Left renal pelvis (tissue), 4 donors: Measurements from ENCODE around the gene CYTH1. TPM values are rescaled to one million over a fixed set of nuclear protein-coding genes. Genes with fewer than 3 reads are reported as not detected.
"Not testable (repeated sequence)": the region's sequence is repeated elsewhere in the genome, so short reads cannot be mapped to it uniquely, and the experiment has no call there.

Experiments
- DNase-seq, 4 donors: peaks; one replicate each; pipeline ENCODE4 v3.0.0-alpha.2; 2013; ENCODE audit warnings: low read depth in 4 of 4, low spot score in 3 of 4
- polyA plus RNA-seq, 4 donors: library from polyadenylated mRNA; unstranded; fragments of 120-200 nt; gene quantifications; one replicate each; pipeline ENCODE4 v1.2.1, GENCODE V29; 2013; ENCODE audit not compliant: insufficient read length in 4 of 4

Gene CYTH1
- polyA plus RNA-seq, 4 donors, result 20.4 to 25.6 (median 24.9) TPM

DNA sequence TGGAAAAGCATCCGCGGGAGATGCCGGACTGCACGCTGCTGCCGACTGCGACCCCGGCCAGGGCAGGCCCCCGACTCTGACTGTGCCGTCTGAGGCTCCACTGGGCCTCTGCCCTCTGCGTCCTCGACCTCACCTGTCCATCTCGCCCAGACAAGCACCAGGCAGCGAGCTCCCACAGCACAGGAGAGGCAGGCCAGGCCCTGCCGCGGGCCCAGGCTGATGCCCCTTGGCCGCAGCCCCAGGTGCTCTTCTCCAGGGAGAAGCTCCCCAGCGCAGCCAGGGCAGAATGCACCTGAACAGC is 106.8 kb downstream of the CYTH1 start:
- no peak for DNase-seq

DNA sequence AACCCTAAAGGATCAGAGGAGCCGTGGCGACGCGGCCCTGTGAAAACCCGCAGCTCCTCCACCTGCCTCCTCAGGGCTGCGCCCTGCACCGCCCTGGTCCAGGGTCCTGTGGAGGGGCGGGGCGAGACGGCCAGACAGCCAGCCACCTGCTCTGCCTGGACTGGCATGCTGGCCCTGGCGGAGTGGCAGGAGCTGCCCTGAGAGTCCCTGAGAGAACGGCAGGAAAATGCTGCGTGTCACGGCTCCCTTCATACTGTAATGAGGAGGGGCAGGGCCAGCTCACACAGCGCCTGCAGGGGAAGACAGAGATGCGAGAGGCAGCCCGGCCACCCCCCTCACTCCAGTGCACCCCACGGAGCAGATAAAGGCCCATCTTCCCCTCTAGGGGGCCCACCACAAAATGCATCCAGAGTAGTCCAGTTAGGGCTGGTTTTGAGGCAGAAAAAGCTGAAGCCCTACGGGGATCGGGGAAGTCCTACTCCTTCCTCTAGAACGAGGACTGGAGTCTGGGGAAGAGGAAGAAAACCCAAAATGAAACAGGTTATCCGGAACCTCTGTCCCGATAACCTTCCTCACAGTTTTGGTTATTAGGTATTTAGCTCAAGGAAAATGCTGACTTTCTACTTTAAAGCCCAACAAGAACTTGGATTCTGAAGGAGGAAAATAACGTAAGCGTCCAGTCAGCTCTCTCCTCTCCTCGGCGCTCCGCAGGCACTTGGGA is 107.3 kb downstream of the CYTH1 start:
- no peak for DNase-seq

DNA sequence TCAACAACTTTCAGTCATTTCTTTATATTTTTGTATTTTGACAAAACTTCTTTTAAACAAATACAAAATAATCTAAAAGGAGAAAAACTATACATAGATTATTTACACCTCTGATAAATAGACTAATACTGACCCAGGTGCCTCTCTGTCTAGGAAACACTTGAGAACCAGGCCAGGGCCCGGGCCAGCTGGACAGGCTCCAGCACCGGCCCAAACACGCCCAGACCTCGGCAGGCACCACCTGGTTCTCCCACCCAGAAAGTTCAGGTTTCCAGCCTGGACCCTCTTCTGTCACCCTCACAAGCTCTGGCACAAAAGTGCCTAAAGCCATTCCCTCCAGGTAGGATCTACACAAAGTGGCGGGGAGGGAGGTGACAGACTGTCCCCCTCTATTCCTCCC is 107.9 kb downstream of the CYTH1 start:
- no peak for DNase-seq

DNA sequence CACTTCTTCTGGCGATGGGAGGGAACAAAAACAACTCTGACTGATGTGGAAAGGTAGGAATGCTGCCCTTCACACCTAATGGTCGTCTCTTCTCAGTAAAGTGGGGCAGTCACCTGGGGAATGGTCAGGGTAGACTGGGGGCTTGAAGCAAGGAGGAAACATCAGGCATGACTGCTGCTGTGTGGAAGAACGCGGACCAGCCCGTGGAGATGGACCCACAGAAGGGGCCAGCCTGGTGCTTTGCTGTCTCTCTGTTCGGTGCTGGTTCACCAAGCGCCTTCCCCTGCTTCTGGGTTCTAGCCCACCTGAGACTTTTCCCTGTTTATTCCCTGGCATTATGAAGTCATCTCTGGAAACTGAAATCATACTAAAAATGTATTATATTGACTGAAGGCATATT is 108.7 kb downstream of the CYTH1 start:
- DNase-seq, result no peak

DNA sequence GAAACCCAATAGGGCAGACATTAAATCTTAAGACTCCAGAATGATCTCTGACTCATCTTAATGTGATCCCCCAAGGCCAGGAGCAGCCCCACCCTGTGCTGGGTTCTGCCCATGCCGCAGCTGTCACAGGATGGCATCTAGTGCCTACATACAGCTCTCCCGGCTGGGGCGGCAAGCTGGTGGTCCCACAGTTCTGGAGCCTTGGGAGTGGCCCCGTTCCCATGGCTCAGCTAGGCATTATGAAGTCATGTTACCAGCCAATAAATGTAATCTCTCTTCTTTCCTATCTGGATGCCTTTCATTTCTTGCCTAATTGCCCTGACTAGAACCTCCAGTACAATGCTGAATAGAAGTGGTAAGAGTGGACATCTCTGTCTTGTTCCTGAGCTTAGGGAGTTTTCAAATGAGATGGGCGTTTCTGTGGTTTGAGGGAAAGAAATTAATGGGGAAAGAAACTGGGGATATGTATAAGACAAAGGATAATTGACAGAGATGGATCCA is 109.2 kb downstream of the CYTH1 start:
- DNase-seq, result no peak

DNA sequence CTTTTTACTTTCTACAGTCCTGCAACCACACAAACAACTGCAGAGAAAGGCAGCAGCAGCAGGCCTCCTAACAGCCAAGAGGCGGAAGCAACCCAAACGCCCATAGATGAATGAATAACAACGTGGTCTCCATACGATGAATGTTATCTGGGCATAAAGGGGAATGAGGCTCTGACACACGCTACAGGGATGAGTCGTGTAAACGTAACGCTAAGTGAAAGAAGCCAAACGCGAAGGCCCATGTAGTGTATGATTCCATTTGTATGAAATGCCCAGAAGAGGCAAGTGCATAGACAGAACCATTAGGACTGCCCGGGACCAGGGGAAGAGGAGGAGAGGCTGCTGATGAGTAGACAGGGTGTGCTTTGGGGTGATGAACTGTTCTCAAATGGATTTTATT is 110.1 kb downstream of the CYTH1 start:
- no peak for DNase-seq

DNA sequence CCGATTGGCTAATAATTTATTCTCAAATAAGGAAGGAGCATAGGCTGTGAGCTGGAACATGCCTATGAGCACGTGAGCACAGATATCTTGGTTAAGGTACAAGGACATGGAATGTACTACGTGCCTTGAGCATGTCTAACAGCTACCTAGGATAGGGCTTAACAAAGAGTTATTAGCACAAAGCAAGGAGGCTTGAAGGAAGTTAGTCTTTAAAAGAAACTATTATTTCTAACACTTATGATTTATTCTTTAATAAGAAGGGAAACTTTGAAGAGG is 110.4 kb downstream of the CYTH1 start:
- DNase-seq, result not testable (repeated sequence)

DNA sequence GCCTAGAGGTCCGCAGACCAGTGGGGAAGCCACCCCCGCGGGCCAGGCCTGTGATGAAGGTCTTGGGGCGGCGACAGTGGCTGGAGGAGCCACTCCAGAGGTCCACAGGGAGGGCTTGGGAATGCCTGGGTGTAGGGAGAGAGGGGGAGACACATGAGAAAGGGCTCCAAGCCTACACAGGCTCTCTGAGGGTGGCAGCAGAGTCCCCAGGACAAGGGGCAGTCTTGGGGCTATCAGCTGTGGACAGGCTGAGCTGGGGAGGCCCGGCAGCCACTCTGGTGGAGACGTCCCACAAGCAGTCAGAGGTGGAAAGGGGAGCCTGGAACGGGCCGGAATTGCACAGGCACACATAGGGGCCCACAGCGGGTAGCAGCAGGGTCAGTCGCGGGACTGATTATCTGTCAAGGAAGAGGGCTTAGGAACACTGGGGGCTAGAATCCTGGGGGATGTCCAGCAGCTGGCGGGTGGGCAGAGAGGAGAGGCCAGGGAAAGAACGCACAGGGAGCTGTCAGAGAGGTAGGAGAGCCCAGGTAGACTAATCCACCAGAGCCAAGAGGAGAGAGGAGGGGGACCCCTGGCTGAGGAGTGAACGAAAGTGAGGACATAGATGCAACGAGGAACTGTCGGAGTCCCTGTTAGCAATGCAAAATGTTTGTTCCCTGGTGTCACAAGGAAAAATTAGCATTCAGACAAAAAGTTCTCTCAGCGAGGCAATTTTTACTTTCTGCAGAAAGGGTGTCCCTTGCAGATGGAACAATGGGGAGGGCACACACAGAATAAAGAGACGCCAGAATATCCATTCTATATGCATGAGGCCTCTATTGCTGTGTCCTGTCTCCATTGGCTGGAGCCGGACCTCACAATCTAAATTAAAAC is 111.0 kb downstream of the CYTH1 start:
- no peak for DNase-seq

DNA sequence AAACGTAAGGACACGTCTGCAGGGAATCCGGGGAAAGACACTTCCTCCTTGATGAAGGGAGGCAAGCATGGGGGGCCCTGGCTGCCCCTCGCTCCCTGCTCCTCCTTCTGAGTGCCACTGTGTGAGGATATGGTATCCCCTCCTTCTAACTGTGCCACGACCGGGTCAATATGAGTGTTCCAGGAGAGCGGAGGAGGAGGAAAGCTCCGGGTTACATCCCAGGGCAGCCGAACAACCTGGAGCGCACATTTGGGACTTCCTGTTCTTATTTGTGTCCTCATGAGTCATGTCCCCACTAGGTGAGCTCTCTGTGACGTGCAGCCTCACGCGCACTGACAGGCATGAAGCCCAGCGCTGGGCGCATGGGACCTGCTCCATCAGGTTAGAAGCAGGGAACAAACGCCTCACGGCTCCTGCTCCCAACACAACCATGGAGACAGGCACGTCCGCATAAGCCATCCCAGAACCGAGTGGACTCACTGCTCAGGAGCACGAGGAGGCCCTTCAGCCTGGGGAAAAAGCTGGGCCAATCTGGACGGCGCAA is 112.0 kb downstream of the CYTH1 start:
- DNase-seq, result no peak

DNA sequence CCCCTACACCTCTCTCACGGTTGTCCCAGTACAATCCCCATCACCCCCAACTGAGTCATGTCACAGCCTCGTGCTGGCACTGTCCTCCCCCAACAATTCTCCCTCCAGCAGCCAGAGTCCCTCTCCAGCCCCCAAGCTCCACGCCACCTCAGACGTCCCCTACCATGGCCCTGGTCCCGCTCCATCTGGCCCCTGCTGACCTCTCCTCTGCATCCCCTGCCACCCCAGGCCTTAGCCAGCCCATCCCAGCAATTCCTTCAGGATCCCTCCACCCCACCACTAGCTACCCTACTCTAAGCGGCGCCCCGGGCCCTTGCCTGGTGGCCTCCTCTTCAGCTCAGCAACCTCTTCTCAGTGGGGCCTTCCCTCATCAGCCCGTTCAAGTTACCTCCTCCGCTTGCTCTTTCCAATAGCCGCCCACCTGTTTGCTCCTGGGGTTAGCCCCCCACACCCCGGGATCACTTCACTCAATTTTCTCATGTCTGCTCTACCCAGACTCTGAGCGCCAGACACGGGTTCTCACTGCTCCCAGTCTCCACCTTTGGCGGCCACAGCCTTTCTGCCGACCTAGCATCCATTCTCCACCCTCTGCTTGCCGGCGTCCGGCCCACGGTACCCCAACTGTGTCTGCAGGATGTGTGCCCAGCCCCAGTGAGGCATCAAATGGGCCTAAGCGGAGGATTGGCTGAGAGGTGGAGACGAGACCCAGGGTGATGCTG is 112.7 kb downstream of the CYTH1 start:
- DNase-seq, result no peak

DNA sequence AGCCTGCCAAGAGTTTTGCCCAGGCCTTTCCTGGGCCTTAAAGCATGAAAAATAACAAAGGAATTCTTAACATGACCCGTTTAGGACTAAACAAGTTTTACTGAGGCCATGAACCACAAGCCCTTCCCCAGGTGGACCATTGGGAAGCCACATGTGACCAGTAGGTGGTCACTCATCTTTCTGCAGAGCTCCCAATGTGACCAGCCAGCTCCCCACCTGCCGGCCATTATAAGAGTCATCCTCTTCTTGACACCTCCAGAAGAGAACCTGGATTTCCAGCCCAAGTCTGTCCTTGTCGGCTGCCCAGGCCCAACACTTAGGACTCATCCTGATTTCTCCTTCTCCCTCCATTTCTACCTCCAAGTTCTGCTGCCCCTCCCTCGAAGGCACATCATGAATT is 113.2 kb downstream of the CYTH1 start:
- DNase-seq, result no peak

DNA sequence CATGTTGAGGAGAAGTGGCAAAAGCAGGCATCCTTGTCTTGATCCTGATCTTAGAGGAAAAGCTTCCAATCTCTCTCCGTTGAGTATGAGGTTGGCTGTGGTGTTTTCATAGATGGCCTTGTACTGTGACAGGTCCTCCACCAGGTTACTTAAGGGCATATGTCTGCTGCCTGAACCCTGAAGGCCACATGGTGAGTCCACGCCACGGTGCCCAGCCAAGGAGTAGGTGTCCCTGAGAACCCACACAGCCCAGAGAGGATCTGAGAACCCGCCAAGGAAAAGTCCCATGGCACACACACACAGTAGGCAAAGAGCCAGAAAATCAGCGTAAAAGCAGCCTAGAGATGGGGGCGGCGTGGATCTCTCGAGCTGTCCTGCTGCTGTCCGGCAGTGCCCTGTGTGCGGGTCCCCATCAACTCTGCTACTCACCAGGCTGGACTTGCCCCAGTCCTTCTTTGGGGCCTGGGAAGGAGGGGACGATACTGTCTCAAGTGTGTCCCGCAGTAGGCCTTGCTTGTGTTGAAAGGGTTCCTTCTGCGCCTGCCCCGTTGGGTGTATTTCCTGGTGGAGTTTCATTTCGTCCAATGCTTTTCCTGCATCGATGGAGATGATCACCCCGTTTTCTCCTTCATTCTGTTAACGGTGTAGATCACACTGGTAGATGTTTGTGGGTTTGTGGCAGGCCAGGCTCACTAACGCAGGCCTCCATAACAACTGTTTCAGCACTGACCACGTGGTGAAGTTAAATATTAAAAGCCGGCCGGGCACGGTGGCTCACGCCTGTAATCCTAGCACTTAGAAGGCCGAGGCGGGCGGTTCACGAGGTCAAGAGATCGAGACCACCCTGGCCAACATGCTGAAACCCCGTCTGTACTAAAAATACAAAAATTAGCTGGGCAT is 114.1 kb downstream of the CYTH1 start:
- DNase-seq, result no peak

DNA sequence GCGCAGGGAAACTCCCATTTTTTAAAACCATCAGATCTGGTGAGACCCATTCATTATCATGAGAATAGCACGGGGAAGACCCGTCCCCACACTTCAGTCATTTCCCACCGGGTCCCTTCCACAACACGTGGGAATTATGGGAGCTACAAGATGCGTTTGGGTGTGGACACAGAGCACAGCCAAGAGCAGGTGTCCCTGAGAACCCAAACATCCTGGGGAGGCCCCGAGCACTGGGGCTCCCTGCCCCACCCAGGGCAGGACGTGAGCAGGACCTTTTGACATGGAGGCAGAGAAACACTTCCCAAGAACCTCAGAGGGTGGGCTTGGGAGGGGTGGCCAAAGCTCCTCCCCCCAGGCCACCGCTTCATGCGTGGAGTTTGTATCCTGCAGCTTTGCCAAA is 115.0 kb downstream of the CYTH1 start:
- DNase-seq, result no peak

DNA sequence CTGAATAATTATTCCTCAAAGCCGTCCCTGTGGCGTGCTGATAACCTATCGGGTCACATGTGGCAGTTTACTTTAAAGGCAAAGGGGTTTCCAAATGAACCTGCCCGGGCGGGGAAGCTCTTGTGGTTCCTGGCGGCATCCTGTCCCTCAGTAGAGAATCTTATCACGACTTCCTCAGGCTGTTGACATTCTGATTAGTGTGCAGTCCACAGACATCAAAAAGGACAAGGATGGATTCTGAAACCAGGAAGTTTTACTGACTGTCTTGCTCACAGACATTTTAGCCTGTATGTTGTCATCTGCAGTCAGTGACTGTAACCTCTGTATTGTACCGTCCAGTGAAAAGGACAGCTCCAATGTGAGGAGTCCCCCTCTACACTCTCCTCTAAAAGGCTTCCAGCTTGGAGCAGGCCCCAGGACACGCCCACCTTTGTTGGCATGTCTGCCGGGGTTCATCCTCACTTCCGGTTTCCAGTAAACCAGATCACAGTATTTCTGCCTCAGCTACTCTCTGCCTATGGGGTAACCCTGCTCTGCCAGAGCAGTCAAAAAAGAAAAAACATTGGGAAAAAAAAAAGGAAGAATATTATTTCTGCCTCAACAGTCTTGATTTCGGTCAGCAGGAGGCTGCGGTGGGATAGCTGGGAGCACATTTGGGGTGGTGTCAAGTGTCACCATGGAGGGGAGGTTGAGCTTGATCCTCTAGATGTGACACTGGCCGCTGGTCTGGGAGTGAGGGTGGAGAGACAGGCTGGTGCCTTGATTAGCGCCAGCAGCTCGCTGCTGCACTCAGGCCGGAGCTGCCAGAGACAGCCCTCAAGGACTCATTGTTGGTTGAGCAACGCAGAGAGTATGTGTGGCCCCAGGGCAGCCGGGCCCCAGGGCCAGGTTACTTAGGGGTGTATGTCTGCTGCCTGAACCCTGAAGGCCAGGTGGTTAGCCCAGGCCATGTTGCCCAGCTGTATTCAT is 115.8 kb downstream of the CYTH1 start:
- no peak for DNase-seq

DNA sequence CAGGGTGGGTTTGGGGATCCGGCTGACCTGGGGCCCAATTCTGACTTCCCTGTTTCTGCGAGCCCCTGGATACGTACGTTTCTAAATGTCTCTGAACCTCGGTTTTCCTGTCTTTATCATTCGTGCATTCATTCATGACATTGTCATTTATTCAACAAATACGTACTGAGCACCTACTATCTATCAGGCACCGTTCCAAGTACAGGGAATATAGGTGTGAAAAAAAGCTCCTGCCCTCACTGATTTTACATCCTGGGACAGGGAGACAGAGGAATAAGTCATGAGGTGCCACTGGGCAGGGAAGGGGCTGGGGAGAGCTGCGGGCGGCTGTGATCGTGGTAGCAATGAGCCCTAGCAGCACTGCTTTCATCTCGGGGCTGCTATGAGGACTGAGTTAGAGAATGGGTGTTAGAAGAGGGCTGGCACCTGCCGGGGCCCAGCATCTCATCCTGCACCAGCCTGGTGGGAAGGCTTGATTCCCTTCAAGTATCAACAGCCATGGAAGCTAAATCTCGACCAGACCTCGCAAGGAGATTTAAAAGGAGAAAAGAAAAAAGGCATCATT is 116.6 kb downstream of the CYTH1 start:
- no peak for DNase-seq

DNA sequence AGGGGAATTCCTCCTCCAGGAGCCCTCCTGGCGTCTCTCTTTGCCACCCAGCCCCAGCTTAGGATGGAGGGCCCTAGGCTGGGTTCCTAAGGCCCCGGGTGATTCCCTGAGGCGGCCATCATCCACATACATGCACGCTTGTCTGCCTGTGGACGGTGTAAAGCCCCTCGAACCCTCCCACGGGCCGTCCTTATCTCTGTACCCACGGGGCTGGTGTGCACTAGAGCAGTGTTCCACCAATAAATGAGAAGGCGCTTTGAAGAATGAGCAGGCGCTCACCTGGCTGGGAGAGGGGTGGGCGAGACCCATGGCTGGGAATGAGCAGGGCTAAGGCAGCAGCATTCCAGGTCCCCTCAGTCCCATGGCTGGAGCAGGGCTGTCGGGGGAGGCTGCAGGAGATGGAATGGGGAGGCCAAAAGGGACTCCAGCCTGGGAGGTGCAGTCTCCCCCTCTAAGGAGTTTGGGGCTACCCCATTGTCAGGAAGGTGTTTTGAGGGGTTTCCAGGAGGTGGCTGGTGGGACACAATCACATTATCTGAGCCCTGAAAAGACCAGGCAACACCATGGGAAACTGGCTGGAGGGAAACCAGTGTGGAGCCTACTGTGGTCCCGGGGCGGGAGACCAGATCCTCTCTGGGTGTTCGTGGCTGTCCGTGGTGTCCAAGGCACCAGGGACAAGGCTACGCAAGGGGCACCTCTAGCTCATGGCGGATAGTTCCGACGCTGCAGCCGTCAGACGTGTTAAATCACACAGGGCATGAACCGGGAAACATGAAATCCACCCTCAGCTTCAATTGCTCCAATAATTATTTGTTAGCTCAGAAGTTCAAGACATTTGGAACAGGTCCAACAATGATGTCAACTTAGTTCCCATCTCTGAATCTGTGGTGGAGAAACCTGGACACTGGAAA is 117.3 kb downstream of the CYTH1 start:
- peak in 1 of 4 donors; percentile 16 for DNase-seq

DNA sequence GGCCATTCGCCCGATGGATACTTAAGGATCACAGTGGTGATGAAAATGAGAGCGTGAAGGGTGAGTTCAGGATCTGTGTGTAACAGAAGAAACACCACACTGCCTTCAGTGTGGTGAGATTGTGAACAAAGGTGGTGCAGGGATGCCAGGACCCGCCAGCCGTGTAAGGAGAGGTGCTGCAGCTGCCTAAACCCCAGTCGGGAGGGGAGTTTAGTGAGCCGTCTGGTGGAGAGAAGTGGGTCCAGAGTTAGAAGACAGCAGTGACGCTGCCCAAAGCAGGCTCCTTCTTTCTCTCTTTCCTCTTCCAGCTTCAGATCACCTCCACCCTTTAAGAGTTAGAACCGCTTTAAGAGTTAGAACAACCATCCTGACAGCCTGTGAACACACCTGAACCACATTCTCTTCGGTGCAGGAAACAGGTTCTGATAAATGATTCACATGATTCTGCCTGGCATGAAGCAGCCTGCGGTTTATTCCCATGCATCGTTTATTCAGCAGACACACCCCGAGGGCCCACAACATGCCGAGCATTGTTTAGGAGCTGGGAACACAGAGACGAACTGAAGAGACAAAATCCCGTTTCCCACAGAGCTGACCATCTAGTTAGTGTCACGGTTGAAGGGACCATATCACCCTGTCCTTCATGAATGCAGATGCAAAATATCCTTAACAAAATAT is 120.8 kb downstream of the CYTH1 start:
- DNase-seq, result peak in 2 of 4 donors; percentile 19 to 31
